ENCODE results near the gene TSNAXIP1. TPM values are rescaled to one million over a fixed set of nuclear protein-coding genes. Genes with fewer than 3 reads are reported as not detected.
A peak's percentile ranks its signal among the peaks of the same experiment; 100 is the strongest.
"Not testable (repeated sequence)": the region's sequence is repeated elsewhere in the genome, so short reads cannot be mapped to it uniquely, and the experiment has no call there.

TSNAXIP1 gene
- total RNA-seq, 2 donors from 2014 or later: 0.12 to 0.75 TPM

- ATAC-seq: no peak
- intact Hi-C loops (cut with DNase I, micrococcal nuclease): no loop called here
Observed at GRCh38 chr16:67822511-67822910, 15.8 kb downstream of the TSNAXIP1 start.

GRCh38 chr16:67825119-67825518 is 18.4 kb downstream of the TSNAXIP1 start:
- intact Hi-C loops (cut with DNase I, micrococcal nuclease): no loop called here
- ATAC-seq (no peak), DNase-seq (no peak)

More at GRCh38 chr16:67822511-67822910, 15.8 kb downstream of the TSNAXIP1 start:
- DNase-seq: no peak

GRCh38 chr16:67825906-67826305 is 19.2 kb downstream of the TSNAXIP1 start:
- DNase-seq (no peak), ATAC-seq (no peak)
- intact Hi-C loops (cut with DNase I, micrococcal nuclease): no loop called here

- ATAC-seq: no peak
- intact Hi-C loops (cut with DNase I, micrococcal nuclease): no loop called here
- no peak for DNase-seq
Observed at GRCh38 chr16:67828651-67829050, 22.0 kb downstream of the TSNAXIP1 start.

GRCh38 chr16:67833030-67833414 is 26.3 kb downstream of the TSNAXIP1 start:
- ATAC-seq (peak; percentile 40), DNase-seq (no peak)
- intact Hi-C loops (cut with DNase I, micrococcal nuclease): no loop called here

- DNase-seq (peak; percentile 91 to 96), ATAC-seq (peak; percentile 99)
- intact Hi-C loops (cut with DNase I, micrococcal nuclease): no loop called here
Observed at GRCh38 chr16:67833415-67834241, 26.9 kb downstream of the TSNAXIP1 start.

GRCh38 chr16:67834242-67834614 is 27.5 kb downstream of the TSNAXIP1 start:
- ATAC-seq: no peak
- no peak for DNase-seq
- intact Hi-C loops (cut with DNase I, micrococcal nuclease): no loop called here

GRCh38 chr16:67837190-67837589 is 30.5 kb downstream of the TSNAXIP1 start:
- DNase-seq; intact Hi-C loops (cut with DNase I, micrococcal nuclease); ATAC-seq: not testable (repeated sequence)

GRCh38 chr16:67837811-67838210 is 31.1 kb downstream of the TSNAXIP1 start:
- intact Hi-C loops (cut with DNase I, micrococcal nuclease): no loop called here
- ATAC-seq (no peak), DNase-seq (no peak)

- DNase-seq (no peak), ATAC-seq (peak; percentile 0)
- intact Hi-C loops (cut with DNase I, micrococcal nuclease): no loop called here
Observed at GRCh38 chr16:67841198-67841815, 34.6 kb downstream of the TSNAXIP1 start.

- intact Hi-C loops (cut with DNase I, micrococcal nuclease): no loop called here
- peak; percentile 90 to 96 for DNase-seq
- ATAC-seq: peak; percentile 70
Observed at GRCh38 chr16:67841816-67842508, 35.3 kb downstream of the TSNAXIP1 start, which contains the start of gene THAP11. THAP11 (plus strand) TSS chr16:67842320; CDS start chr16:67842555, 235 bp downstream.

- ATAC-seq (peak; percentile 28), DNase-seq (peak; percentile 44 to 70)
- intact Hi-C loops (cut with DNase I, micrococcal nuclease): no loop called here
Observed at GRCh38 chr16:67842509-67843342, 36.0 kb downstream of the TSNAXIP1 start.

GRCh38 chr16:67843343-67843765 is 36.7 kb downstream of the TSNAXIP1 start:
- DNase-seq (peak in 1 of 2 donors; percentile 42), ATAC-seq (no peak)
- intact Hi-C loops (cut with DNase I, micrococcal nuclease): no loop called here

GRCh38 chr16:67844497-67844896 is 37.8 kb downstream of the TSNAXIP1 start:
- DNase-seq (no peak), ATAC-seq (no peak)
- intact Hi-C loops (cut with DNase I, micrococcal nuclease): no loop called here

GRCh38 chr16:67845291-67846062 is 38.8 kb downstream of the TSNAXIP1 start:
- intact Hi-C loops (cut with DNase I, micrococcal nuclease): no loop called here
- DNase-seq (no peak), ATAC-seq (no peak)

- ATAC-seq: no peak
- no peak for DNase-seq
- intact Hi-C loops (cut with DNase I, micrococcal nuclease): no loop called here
Observed at GRCh38 chr16:67846063-67846319, 39.3 kb downstream of the TSNAXIP1 start.

GRCh38 chr16:67846320-67847063 is 39.8 kb downstream of the TSNAXIP1 start, which contains the start of gene NUTF2:
NUTF2 (plus strand) TSS chr16:67846933; CDS start chr16:67865131, 18,198 bp downstream.
- peak; percentile 76 for ATAC-seq
- intact Hi-C loops (cut with DNase I, micrococcal nuclease): no loop called here

More at GRCh38 chr16:67846320-67847063, 39.8 kb downstream of the TSNAXIP1 start, which contains the start of gene NUTF2:
- DNase-seq: peak; percentile 96 to 97

All from left colon (tissue), 2 donors.